GM23248 (cell line): ENCODE measurements around the gene LCE1C.

Source experiments
- EZH2 ChIP-seq: fragments of 200-600 bp; sonication (generic); IDR thresholded peaks from 2 replicates; pipeline ENCODE4 v1.6.1; 2018; ENCODE audit warnings: antibody characterized with exemption, mild to moderate bottlenecking; ENCODE audit not compliant: insufficient read depth, poor library complexity, severe bottlenecking
- EZH2phosphoT487 ChIP-seq: fragments of 200-600 bp; sonication (generic); IDR thresholded peaks from 2 replicates; pipeline ENCODE4 v1.6.1; 2018; ENCODE audit warnings: antibody characterized with exemption, moderate library complexity, mild to moderate bottlenecking, low read depth; ENCODE audit not compliant: insufficient read depth

DNA sequence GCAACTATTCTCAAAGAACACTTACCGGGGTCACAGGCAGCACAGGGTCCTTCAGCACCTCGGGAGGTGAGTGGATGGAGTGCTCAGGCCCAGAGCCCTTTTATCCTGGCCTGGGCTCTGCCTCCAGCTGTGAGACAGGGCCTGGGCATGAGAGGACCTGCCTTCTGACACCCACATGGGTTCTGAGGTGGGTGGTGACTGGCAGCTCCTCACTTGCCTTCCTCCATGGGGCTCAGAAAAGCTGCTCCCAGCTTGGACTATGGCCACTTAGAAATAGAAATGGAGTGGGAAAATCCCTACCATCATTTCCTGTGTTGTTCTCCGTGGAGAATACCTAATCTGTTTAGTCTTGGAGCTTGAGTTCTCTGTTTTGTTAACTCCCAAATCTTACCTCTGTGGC lies at the start of gene LCE1C:
- no peak for TF ChIP-seq EZH2
- no peak for TF ChIP-seq EZH2phosphoT487
